ENCODE data around the gene PTPRM.

Gene PTPRM

GRCh38 chr18:7572822-7573221 lies 5.7 kb downstream of the PTPRM start:
- H3K14ac ChIP-seq (ENCODE audit: low read length in 2 of 2) = no peak overlapping the region
- no peak overlapping the region for H2BK5ac ChIP-seq (ENCODE audit: low read depth, low read length, poor library complexity, severe bottlenecking)
- H3K27me3 ChIP-seq (ENCODE audit: control insufficient read depth in 1 of 2, insufficient read depth in 1 of 2, low read length in 2 of 2) = no peaks in the 10 kb centered on the region
- 71% methylated on average over 2 of the region's 2 CpGs for WGBS
- H2AK5ac ChIP-seq (ENCODE audit: low read length, severe bottlenecking) = peak overlapping the region; percentile 5
- H2BK12ac ChIP-seq (ENCODE audit: low read length in 2 of 2) = no peak overlapping the region
- H3K18ac ChIP-seq (ENCODE audit: low read depth in 1 of 2, low read length in 2 of 2) = no peak overlapping the region
- H3K4me2 ChIP-seq (ENCODE audit: low read length, poor library complexity, severe bottlenecking) = peak overlapping the region; percentile 35
- peak overlapping the region; percentile 49 for H4K8ac ChIP-seq (ENCODE audit: low read length)
- no peaks in the 10 kb centered on the region for H3K79me1 ChIP-seq (replicated peaks; ENCODE audit: low read length, poor library complexity, severe bottlenecking)
- no peak overlapping the region for H3K4ac ChIP-seq (ENCODE audit: low read depth in 1 of 2, low read length in 2 of 2)
- peaks cover 9% of the 10 kb centered on the region for H3K4me1 ChIP-seq (ENCODE audit: control insufficient read depth, insufficient read depth, low read depth, low read length)
- no peaks in the 10 kb centered on the region for H3K36me3 ChIP-seq (ENCODE audit: control insufficient read depth in 1 of 2, insufficient read depth in 2 of 2, low read depth in 1 of 2, low read length in 2 of 2)
- no peak overlapping the region for H4K91ac ChIP-seq (ENCODE audit: low read length)
- no peak overlapping the region for H2BK15ac ChIP-seq (ENCODE audit: low read depth, poor library complexity, severe bottlenecking)
- DNase-seq = peak; percentile 46
- no peak overlapping the region for H3K4me3 ChIP-seq (ENCODE audit: insufficient read depth in 1 of 2, low read depth in 1 of 2, low read length in 2 of 2)
- no peak overlapping the region for H2BK120ac ChIP-seq (ENCODE audit: low read depth, low read length)
- H3K23ac ChIP-seq (ENCODE audit: low read length in 2 of 2) = no peak overlapping the region
- H3K9me3 ChIP-seq (ENCODE audit: control insufficient read depth, low read length) = no peaks in the 10 kb centered on the region
- H3K27ac ChIP-seq (ENCODE audit: low read length, poor library complexity, severe bottlenecking) = peak overlapping the region; percentile 49
- no peak overlapping the region for H2AFZ ChIP-seq (ENCODE audit: low read depth, low read length)
- no peak overlapping the region for H3K9ac ChIP-seq (ENCODE audit: low read length)

- 65% methylated on average over 2 of the region's 2 CpGs for WGBS
- Histone ChIP-seq H3K4ac (ENCODE audit: low read depth in 1 of 2, low read length in 2 of 2) (no peak overlapping the region), H2BK5ac (ENCODE audit: low read depth, low read length, poor library complexity, severe bottlenecking) (no peak overlapping the region)
Observed at GRCh38 chr18:7575465-7576028, 8.4 kb downstream of the PTPRM start.

GRCh38 chr18:7576077-7576476 lies 9.0 kb downstream of the PTPRM start:
- Histone ChIP-seq H3K9ac (ENCODE audit: low read length) (peak overlapping the region; percentile 25), H2BK120ac (ENCODE audit: low read depth, low read length) (no peak overlapping the region), H3K23ac (ENCODE audit: low read length in 2 of 2) (no peak overlapping the region), H3K18ac (ENCODE audit: low read depth in 1 of 2, low read length in 2 of 2) (no peak overlapping the region), H4K8ac (ENCODE audit: low read length) (no peak overlapping the region), H2BK5ac (ENCODE audit: low read depth, low read length, poor library complexity, severe bottlenecking) (peak overlapping the region; percentile 87), H2AFZ (ENCODE audit: low read depth, low read length) (no peak overlapping the region), H3K4me2 (ENCODE audit: low read length, poor library complexity, severe bottlenecking) (no peak overlapping the region), H3K4me3 (ENCODE audit: insufficient read depth in 1 of 2, low read depth in 1 of 2, low read length in 2 of 2) (peak overlapping the region in 1 of 2 experiments; percentile 7), H3K79me1 (replicated peaks; ENCODE audit: low read length, poor library complexity, severe bottlenecking) (no peaks in the 10 kb centered on the region), H2BK15ac (ENCODE audit: low read depth, poor library complexity, severe bottlenecking) (no peak overlapping the region), H3K9me3 (ENCODE audit: control insufficient read depth, low read length) (no peaks in the 10 kb centered on the region), H3K4ac (ENCODE audit: low read depth in 1 of 2, low read length in 2 of 2) (no peak overlapping the region), H2AK5ac (ENCODE audit: low read length, severe bottlenecking) (no peak overlapping the region), H3K27me3 (ENCODE audit: control insufficient read depth in 1 of 2, insufficient read depth in 1 of 2, low read length in 2 of 2) (no peaks in the 10 kb centered on the region), H3K27ac (ENCODE audit: low read length, poor library complexity, severe bottlenecking) (peak overlapping the region; percentile 88), H2BK12ac (ENCODE audit: low read length in 2 of 2) (no peak overlapping the region), H3K14ac (ENCODE audit: low read length in 2 of 2) (no peak overlapping the region), H3K36me3 (ENCODE audit: control insufficient read depth in 1 of 2, insufficient read depth in 2 of 2, low read depth in 1 of 2, low read length in 2 of 2) (no peaks in the 10 kb centered on the region), H3K4me1 (ENCODE audit: control insufficient read depth, insufficient read depth, low read depth, low read length) (peaks cover 10% of the 10 kb centered on the region), H4K91ac (ENCODE audit: low read length) (no peak overlapping the region)
- no peak for DNase-seq

More at GRCh38 chr18:7575465-7576028, 8.4 kb downstream of the PTPRM start:
- H2BK120ac ChIP-seq (ENCODE audit: low read depth, low read length) = no peak overlapping the region
- H4K91ac ChIP-seq (ENCODE audit: low read length) = no peak overlapping the region
- no peak overlapping the region for H2BK12ac ChIP-seq (ENCODE audit: low read length in 2 of 2)
- no peak overlapping the region for H2BK15ac ChIP-seq (ENCODE audit: low read depth, poor library complexity, severe bottlenecking)
- H3K27ac ChIP-seq (ENCODE audit: low read length, poor library complexity, severe bottlenecking) = peak overlapping the region; percentile 88
- H3K27me3 ChIP-seq (ENCODE audit: control insufficient read depth in 1 of 2, insufficient read depth in 1 of 2, low read length in 2 of 2) = no peaks in the 10 kb centered on the region
- peak overlapping the region; percentile 25 for H3K9ac ChIP-seq (ENCODE audit: low read length)
- no peak overlapping the region for H2AFZ ChIP-seq (ENCODE audit: low read depth, low read length)
- DNase-seq = peak; percentile 45
- H3K4me1 ChIP-seq (ENCODE audit: control insufficient read depth, insufficient read depth, low read depth, low read length) = peaks cover 10% of the 10 kb centered on the region
- H3K9me3 ChIP-seq (ENCODE audit: control insufficient read depth, low read length) = no peaks in the 10 kb centered on the region
- H3K23ac ChIP-seq (ENCODE audit: low read length in 2 of 2) = no peak overlapping the region
- H3K18ac ChIP-seq (ENCODE audit: low read depth in 1 of 2, low read length in 2 of 2) = no peak overlapping the region
- peak overlapping the region in 1 of 2 experiments; percentile 7 for H3K4me3 ChIP-seq (ENCODE audit: insufficient read depth in 1 of 2, low read depth in 1 of 2, low read length in 2 of 2)
- H3K14ac ChIP-seq (ENCODE audit: low read length in 2 of 2) = no peak overlapping the region
- no peak overlapping the region for H2AK5ac ChIP-seq (ENCODE audit: low read length, severe bottlenecking)
- no peak overlapping the region for H3K4me2 ChIP-seq (ENCODE audit: low read length, poor library complexity, severe bottlenecking)
- no peak overlapping the region for H4K8ac ChIP-seq (ENCODE audit: low read length)
- H3K36me3 ChIP-seq (ENCODE audit: control insufficient read depth in 1 of 2, insufficient read depth in 2 of 2, low read depth in 1 of 2, low read length in 2 of 2) = no peaks in the 10 kb centered on the region
- no peaks in the 10 kb centered on the region for H3K79me1 ChIP-seq (replicated peaks; ENCODE audit: low read length, poor library complexity, severe bottlenecking)

GRCh38 chr18:7576685-7577084 lies 9.6 kb downstream of the PTPRM start:
- peaks cover 10% of the 10 kb centered on the region for H3K4me1 ChIP-seq (ENCODE audit: control insufficient read depth, insufficient read depth, low read depth, low read length)
- H2BK15ac ChIP-seq (ENCODE audit: low read depth, poor library complexity, severe bottlenecking) = no peak overlapping the region
- H3K27ac ChIP-seq (ENCODE audit: low read length, poor library complexity, severe bottlenecking) = peak overlapping the region; percentile 88
- peak overlapping the region; percentile 87 for H2BK5ac ChIP-seq (ENCODE audit: low read depth, low read length, poor library complexity, severe bottlenecking)
- H2AFZ ChIP-seq (ENCODE audit: low read depth, low read length) = no peak overlapping the region
- no peaks in the 10 kb centered on the region for H3K27me3 ChIP-seq (ENCODE audit: control insufficient read depth in 1 of 2, insufficient read depth in 1 of 2, low read length in 2 of 2)
- no peak overlapping the region for H4K91ac ChIP-seq (ENCODE audit: low read length)
- peak; percentile 37 for DNase-seq
- no peak overlapping the region for H4K8ac ChIP-seq (ENCODE audit: low read length)
- no peak overlapping the region for H3K18ac ChIP-seq (ENCODE audit: low read depth in 1 of 2, low read length in 2 of 2)
- H3K4ac ChIP-seq (ENCODE audit: low read depth in 1 of 2, low read length in 2 of 2) = no peak overlapping the region
- no peak overlapping the region for H2BK120ac ChIP-seq (ENCODE audit: low read depth, low read length)
- no peak overlapping the region for H3K23ac ChIP-seq (ENCODE audit: low read length in 2 of 2)
- H3K4me2 ChIP-seq (ENCODE audit: low read length, poor library complexity, severe bottlenecking) = no peak overlapping the region
- peak overlapping the region; percentile 85 for H2AK5ac ChIP-seq (ENCODE audit: low read length, severe bottlenecking)
- H3K36me3 ChIP-seq (ENCODE audit: control insufficient read depth in 1 of 2, insufficient read depth in 2 of 2, low read depth in 1 of 2, low read length in 2 of 2) = no peaks in the 10 kb centered on the region
- H3K9me3 ChIP-seq (ENCODE audit: control insufficient read depth, low read length) = no peaks in the 10 kb centered on the region
- peak overlapping the region; percentile 53 for H3K9ac ChIP-seq (ENCODE audit: low read length)
- H3K4me3 ChIP-seq (ENCODE audit: insufficient read depth in 1 of 2, low read depth in 1 of 2, low read length in 2 of 2) = no peak overlapping the region
- H2BK12ac ChIP-seq (ENCODE audit: low read length in 2 of 2) = no peak overlapping the region
- no peaks in the 10 kb centered on the region for H3K79me1 ChIP-seq (replicated peaks; ENCODE audit: low read length, poor library complexity, severe bottlenecking)
- no peak overlapping the region for H3K14ac ChIP-seq (ENCODE audit: low read length in 2 of 2)

All from mesenchymal stem cell (in vitro differentiated cells and primary cell).